Epithelial cell of proximal tubule (primary cell): ENCODE measurements around the gene TBXA2R. TPM values are rescaled to one million over a fixed set of nuclear protein-coding genes. Genes with fewer than 3 reads are reported as not detected.

Experiments used
- DNase-seq: peaks from one replicate; pipeline ENCODE4 v3.0.0-alpha.2; 2011; ENCODE audit warnings: low read depth
- H3K4me3 ChIP-seq: 2 replicates; pipeline ENCODE4 v1.5.1; 2011; ENCODE audit warnings: low read depth, mild to moderate bottlenecking, low read length
- total RNA-seq: library from RNA; depleted of rRNA; stranded (reverse); fragments of >200 nt; gene quantifications from 2 replicates; pipeline ENCODE4 v1.2.3, GENCODE V29; 2015
- TF ChIP-seq, protein P1 (sequence below): conservative IDR thresholded peaks from 2 replicates; pipeline ENCODE4 v1.5.1; 2012; ENCODE audit warnings: low read depth, mild to moderate bottlenecking, low read length

Gene TBXA2R
- total RNA-seq, 1 donor from 2014 or later: 0.17 TPM

DNA sequence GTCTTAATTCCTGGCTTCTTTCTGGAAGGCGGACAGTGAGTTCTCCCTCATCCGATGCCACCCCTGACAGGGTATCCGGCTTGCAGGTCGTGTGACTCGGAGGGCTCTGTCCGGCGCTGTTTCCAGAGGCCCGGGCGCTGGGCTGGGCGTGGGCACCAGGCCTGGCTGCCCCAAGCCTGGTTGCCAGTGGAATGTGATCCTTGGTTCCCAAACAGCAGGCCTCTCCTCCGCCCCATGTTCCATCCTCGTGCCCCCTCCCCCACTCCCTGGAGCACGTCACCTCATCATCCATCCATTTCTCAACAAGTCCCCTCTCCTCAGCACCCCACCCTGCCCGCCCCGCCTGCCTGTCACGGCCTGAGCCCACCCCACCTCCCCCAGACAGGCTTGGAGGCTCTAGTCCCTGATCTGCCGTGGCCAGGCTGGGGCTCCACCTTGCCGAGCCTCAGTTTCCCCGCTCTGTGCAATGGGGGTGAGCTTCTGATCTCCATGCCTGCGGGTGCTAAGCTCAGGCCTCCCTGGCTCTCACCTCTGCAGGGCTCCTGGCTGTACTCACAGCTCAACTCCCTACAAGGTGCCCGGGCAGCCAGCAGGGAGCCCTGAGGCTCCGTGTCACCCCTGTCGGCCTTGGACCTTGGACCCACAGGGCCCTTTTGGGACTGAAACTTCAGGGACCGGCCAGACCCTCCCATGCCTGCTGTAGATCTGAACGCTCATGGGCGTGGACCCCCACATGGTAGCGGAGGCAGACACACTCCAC, 2.3 kb downstream of the TBXA2R start:
- DNase-seq: no peak
- H3K4me3 ChIP-seq: no peak overlapping the region
- TF ChIP-seq, protein P1, sequence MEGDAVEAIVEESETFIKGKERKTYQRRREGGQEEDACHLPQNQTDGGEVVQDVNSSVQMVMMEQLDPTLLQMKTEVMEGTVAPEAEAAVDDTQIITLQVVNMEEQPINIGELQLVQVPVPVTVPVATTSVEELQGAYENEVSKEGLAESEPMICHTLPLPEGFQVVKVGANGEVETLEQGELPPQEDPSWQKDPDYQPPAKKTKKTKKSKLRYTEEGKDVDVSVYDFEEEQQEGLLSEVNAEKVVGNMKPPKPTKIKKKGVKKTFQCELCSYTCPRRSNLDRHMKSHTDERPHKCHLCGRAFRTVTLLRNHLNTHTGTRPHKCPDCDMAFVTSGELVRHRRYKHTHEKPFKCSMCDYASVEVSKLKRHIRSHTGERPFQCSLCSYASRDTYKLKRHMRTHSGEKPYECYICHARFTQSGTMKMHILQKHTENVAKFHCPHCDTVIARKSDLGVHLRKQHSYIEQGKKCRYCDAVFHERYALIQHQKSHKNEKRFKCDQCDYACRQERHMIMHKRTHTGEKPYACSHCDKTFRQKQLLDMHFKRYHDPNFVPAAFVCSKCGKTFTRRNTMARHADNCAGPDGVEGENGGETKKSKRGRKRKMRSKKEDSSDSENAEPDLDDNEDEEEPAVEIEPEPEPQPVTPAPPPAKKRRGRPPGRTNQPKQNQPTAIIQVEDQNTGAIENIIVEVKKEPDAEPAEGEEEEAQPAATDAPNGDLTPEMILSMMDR: no peak

DNA sequence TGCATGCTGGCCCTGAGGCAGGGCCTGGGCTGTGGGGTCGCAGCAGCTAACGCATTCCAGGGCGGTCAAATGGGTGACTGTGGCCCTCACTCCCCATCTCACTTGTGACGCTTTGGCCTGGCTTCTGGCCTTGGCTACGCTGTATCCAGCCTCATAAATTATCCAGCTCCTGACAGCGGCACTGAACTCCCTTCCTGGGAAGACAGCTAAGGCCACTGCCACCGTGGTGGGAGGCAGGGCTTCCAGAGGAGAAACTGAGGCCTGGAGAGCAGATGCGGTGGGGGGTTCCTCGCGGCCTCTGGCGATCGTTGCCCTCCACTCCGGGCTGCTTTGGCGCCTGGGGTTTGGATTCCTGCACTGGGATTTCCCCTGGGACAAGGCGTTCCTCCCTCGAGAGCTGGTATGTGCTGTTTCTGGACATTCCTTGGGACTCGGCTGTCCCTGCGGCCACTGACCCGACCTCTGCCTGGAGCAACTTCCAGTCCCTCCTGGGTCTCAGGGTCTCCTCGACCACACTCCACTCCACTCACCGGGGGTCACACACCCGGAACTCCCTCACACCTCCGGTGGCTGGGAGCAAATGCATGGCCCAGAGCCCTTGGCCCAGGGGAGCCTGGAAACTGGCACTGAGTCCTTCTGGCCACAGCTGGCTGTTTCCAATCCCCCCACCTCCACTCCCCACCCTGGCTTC, 3.4 kb downstream of the TBXA2R start:
- DNase-seq: no peak
- TF ChIP-seq, protein P1: no peak
- H3K4me3 ChIP-seq: no peak overlapping the region

DNA sequence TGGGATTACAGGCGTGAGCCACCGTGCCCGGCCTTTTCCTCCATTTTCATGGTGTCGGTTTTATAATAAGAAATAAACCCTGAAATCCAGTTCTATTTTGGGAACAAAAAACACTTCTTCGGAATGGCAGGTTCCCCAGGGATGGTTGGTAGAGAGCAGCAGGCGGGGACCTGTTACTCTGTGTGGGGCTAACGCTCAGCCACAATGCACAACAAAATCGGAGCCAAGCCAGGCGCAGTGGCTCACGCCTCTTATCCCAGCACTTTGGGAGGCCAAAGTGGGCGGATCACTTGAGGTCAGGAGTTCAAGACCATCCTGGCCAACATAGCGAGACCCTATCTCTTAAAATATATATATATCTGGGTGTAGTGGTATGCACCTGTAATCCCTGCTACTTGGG, 5.7 kb downstream of the TBXA2R start:
- TF ChIP-seq, protein P1: no peak
- no peak for DNase-seq
- no peak overlapping the region for H3K4me3 ChIP-seq

DNA sequence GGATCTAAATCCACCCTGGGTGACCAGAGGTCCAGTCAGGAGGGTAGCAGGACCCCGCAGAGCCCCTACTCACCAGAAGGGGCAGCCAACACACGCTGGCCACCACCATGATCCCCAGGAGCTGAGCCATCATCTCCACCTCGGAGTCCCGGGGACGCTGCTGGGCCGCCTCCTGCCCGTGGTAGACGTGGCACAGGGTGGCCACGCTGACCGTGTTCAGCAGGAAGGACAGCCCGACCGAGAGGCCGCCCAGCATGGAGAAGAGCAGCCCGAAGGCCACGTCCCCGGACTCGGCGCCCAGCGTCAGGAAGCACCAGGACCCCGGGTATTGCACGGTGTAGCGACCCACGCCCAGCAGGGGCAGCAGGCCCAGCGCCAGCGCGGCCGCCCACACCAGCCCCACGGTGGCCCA, 6.9 kb downstream of the TBXA2R start:
- DNase-seq: no peak
- no peak overlapping the region for H3K4me3 ChIP-seq
- TF ChIP-seq, protein P1: peak; percentile 12

DNA sequence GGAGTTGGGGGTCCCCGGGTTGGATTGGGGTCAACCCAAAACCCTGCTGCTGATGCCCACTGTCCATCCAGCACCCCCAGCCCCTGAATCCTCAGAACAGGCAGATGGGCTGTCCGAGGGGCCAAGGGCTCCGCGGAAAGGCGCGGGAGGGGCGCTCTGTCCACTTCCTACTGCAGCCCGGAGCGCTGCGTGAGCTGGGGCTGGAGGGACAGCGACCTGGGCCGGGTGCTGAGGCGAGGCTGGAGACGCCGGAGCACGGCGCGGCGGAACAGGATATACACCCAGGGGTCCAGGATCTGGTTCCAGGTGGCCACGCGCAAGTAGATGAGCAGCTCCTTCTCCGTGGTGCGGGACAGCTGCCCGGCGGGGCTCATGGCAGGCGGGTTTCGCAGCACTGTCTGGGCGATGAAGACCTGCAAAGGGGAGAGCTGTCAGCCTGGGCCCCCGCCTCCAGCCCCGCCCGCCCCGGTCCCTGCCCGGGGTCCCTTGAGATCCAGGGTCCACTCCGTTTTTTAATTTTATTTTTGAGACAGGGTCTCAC, 11.1 kb downstream of the TBXA2R start:
- H3K4me3 ChIP-seq: no peak overlapping the region
- DNase-seq: no peak
- TF ChIP-seq, protein P1: no peak

DNA sequence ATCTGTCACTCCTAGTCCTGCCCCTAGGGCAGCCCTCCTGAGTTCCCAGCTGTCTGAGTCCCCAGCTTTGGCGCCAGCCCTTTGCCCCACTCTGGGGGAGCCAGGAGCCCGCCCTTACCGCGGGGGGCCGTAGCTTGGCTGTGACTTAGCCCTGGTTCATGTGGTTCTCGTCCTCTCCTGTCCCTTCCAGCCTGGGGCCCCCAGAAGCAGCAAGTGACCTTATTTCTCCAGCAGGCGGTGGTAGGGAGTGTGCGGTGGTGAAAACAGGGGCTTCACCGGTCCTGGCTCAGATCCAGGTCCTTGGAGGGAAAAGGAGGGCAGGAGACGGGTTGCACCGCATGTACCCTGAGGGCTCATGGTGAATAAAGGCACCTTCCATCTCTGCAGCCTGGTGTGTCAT, 13.5 kb downstream of the TBXA2R start:
- DNase-seq: no peak
- H3K4me3 ChIP-seq: no peak overlapping the region
- TF ChIP-seq, protein P1: no peak
